ENCODE data around the gene WNT8B.

- TF ChIP-seq CTCF (IDR thresholded peaks at IDR 0.05) (no peak), POLR2A (IDR thresholded peaks at IDR 0.05) (no peak)
These were observed 59.4 kb downstream of the WNT8B start for GRCh38 chr10:100522107-100522801.

Measured in testis (tissue), 2 donors.